Tongue (tissue), 3 donors: ENCODE results near the gene MYRIP. TPM values are rescaled to one million over a fixed set of nuclear protein-coding genes. Genes with fewer than 3 reads are reported as not detected.
A peak's percentile ranks its signal among the peaks of the same experiment; 100 is the strongest.

ENCODE experiments used
- DNase-seq: peaks from one replicate; pipeline ENCODE4 v3.0.0-alpha.2; 2015
- small RNA-seq: library from RNA; depleted of rRNA; stranded (forward); fragments of <200 nt; gene quantifications from one replicate; pipeline ENCODE3, GENCODE V24; 2014; ENCODE audit warnings: low replicate concordance
- total RNA-seq: library from RNA; depleted of rRNA; stranded (reverse); fragments of >200 nt; gene quantifications from one replicate; pipeline ENCODE4 v1.2.3, GENCODE V29; 2014

Gene MYRIP
- total RNA-seq, 1 donor from 2014 or later = 3.7 TPM

DNA sequence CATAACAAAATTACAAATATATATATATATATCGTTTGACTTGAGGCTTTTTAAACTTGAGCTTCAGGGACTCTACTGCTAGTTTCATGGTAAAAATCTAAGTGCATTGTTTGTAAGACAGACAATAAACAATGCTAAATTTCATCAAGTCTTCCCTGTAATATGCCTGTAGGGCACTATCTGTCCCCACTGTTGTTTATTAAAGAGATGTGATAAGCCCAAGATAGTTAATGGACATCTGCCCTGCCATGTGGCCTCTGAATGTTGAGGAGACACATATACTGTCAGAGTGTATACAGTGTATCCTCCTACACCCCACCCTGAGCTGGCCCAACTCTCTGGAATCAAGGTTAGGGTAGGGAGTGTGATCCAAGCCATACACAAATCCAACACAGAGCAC, 485.0 kb downstream of the MYRIP start:
- DNase-seq = no peak

DNA sequence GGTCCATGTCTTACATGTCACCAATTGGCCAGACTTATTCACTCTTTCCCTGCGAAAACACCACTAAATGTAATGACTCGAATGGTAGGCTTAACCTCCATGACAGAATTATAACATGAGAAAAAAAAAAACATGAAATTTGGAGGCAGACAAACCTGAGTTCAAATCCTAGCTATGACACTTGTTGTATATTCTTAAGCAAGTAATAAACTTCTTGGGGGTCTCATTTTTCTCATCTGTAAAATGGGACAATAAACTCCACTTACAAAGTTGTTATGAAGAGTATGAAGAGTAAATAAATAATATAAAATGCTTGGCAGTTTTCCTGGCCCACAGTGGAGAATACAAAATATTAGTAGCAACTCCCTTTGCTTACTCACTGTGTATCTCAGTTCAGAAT, 488.7 kb downstream of the MYRIP start:
- DNase-seq = no peak

DNA sequence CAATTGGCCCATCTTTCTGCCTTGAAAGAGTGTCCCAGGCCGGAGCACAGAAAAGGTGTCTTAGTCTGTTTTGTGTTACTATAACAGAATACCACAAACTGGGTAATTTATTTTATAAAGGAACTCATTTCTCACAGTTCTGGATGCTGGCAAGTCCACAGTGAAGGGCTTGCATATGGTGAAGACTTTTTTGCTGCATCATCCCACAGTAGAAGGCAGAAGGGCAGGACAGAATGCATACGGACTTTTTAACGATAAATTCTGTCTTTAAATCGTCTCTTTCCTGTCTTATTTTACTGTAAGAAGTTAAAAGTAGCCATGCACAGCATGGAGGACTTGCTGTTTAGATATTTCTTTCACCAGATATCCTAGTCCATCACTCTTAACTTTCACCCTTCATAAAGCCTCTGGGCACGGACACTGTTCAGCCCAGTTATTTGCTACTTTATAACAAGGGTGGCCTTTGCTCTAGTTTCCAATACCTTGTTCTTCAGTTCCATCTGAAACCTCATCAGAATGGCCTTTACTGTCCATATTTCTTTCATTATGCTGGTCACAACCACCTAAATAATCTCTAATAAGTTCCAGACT, 489.8 kb downstream of the MYRIP start:
- DNase-seq = no peak

DNA sequence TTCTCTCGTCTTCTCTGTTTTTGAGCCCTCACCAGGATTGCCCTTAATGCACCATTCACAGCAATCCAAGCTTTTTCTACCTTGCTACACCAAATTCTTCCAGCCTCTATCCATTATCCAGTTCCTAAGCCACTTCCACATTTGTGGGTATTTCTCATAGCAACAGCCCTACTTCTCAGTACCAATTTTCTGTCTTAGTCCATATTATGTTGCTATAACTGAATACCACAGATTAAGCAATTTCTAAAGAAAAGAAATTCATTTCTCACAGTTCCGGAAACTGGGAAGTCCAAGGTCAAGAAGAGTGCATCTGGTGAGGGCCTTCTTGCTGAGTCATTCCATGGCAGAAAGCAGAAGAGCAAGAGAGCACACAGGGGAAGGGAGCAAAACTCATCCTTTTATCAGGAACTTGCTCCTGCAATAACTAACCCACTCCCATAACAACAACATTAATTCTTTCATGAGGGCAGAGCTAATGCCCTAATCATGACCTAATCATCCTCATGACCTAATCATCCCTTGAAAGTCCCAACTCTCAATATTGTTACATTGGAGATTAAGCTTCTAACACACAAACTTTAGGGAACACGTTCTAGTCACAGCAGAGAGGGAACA, 490.4 kb downstream of the MYRIP start:
- DNase-seq = no peak

DNA sequence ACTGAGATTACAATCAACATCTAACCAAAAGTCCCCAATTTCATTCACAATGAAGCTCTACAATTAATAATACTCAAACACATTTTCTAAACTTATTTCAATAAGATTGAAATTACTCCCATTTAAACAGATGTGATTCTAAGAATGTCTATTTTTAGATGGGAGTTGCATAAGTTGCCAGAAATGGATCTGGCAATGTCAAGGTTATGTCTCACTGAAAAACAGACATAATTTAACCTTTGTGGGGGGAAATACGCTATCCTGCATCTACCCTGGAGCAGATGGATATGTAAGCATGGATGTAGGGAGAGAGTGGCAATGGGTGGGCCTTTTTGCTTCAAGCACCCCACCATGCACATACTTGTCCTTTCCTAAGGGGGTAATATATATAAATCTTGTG, 493.4 kb downstream of the MYRIP start:
- no peak for DNase-seq

DNA sequence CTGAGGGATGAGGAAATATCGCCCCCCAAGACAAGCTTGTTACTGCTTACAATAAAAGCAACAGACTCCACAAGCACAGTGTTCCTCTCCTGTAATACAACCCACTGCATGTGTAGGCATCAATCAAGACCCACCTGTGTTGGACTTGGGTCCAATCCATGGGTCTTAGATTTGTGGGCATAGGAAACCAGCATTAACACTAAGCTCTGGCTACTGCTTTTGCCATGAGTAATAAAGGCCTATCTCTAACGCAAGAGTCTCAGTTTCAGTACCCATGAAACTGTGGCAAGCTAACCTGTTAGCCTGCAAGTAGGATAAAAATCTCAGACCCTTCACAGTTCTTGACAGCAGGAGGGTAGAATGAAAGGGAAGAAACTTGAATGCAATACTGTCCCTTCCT, 494.9 kb downstream of the MYRIP start:
- DNase-seq = no peak

DNA sequence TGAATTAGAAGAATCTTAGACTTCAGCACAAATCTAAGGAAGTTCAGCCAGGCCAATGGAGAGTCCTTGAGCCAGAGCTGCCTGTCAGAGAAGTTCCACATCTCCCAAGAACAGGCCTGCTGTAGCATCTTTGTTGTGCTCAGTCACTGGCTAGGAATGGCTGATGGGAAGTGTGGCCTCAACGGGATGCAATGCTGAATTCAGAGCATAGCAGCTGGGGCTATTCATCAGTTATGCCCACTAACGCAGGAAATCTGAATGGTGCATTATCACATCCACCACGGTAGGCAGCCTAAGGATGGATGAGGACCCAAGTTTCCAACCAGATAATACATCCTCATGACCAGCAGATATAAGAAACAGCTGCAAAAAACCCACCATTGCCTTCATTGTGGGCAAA, 496.9 kb downstream of the MYRIP start:
- no peak for DNase-seq

DNA sequence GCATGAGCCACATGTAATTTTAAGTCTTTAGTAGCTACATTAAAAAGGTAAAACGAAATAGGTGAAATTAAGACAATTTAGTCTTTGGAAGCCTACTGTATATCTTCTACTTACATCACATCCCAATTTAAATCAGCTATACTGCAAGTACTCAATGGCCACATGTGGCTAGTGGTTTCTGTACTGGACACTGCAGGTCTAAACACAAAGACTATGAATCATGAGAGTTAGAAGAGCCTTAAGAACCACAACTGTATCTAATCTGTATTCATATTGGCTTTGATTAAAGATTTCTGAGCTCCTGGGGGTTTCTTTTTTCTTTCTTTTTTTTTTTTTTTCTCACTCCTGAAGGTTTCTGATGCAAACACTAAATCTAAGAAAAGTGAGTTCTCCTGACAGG, 497.8 kb downstream of the MYRIP start:
- DNase-seq = no peak

DNA sequence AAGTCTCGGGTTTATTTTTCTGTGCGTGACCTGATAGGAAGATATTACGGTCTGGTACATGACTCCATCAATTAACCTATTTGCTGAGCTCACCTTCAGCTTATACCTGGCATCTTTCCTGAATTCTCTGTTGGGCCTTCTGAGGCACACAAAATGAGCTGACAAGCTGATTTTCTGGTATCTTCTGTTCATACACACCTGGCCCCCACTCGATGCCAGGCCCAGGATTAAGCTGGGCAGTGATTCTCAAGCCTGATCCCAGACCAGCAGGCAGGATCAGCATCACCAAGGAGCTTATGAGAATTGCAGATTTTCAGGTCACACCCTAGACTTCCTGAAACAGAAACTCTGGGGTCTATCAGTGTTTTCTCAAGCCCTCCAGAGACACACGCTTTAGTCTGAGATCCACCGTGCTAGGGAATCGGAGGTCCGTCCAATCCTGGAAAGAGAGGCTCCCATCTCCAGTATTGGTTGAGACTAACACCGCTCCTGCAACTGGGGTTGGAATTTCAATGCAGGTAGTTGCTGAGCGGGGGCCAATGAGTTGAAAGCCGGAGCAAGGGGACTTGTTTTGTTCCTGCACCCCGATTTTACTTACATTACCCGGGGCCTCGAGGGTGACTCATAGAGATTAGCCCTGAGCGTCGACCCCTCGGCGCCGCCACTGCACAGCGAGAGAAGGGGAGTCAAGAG, 499.5 kb downstream of the MYRIP start:
- DNase-seq = no peak

DNA sequence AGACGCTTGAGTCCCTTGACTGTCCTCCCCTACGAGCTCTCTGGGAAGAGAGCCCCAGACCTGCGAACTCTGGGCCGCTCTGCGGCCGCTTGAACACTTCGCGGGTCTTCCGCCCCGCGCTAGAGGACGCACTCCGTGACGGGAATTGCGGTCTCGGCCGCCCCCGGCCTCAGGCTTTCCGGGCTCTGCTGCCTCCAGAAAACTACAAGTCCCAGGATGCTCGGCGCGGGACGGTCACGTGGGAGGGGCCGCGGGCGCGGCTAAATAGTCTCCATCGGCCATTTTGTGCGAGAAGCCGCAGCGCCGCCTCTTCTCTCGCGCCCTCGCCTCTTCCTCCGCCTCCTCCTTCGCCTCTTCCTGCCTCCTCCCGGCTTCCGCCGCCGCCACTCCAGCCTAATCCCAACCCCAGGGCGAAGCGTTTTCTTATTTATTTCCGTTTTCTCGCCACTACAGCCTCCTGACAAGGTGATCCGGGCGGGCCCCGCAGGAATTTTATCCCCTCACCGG, 500.1 kb downstream of the MYRIP start, which contains the start of gene EIF1B:
Gene EIF1B (plus strand): TSS at position 290 of the 507 bp plus-strand sequence. CDS start 235 bp downstream, outside the sequence.
- peak; percentile 99 for DNase-seq

Small RNA genes lying within 50 kb of the gene (small RNA-seq; reads per million reads assigned to genes)
- gene RF00264 (not detected), gene RN7SL411P (not detected), gene RNU4-56P (not detected)
